Measurements from ENCODE around the gene NAP1L3. TPM values are rescaled to one million over a fixed set of nuclear protein-coding genes. Genes with fewer than 3 reads are reported as not detected.

NAP1L3 gene
- total RNA-seq, 1 experiment from 2014 or later = not detected

GRCh38 chrX:93637591-93637990 is 35.8 kb downstream of the NAP1L3 start:
- Histone ChIP-seq H3K4me1 (ENCODE audit: control insufficient read depth in 1 of 2, insufficient read depth in 2 of 2, low read length in 2 of 2) (no peaks in the 10 kb centered on the region), H4K20me1 (ENCODE audit: insufficient read depth) (no peaks in the 10 kb centered on the region), H3K79me2 (ENCODE audit: insufficient read depth, low read length) (no peaks in the 10 kb centered on the region), H3K36me3 (ENCODE audit: control insufficient read depth in 1 of 2, insufficient read depth in 2 of 2, low read length in 2 of 2) (no peaks in the 10 kb centered on the region), H3K9ac (ENCODE audit: low read length) (no peak overlapping the region), H3K4me2 (ENCODE audit: low read length) (no peak overlapping the region), H3K27me3 (ENCODE audit: insufficient read depth, low read length) (no peaks in the 10 kb centered on the region), H3K4me3 (replicated peaks in 1 of 2; ENCODE audit: low read depth in 1 of 2, low read length in 2 of 2) (no peak overlapping the region), H3K9me2 (ENCODE audit: insufficient read depth) (no peaks in the 10 kb centered on the region), H3K27ac (ENCODE audit: low read depth, low read length) (no peak overlapping the region), H3K9me3 (ENCODE audit: control insufficient read depth in 1 of 2, insufficient read depth in 1 of 2, low read depth in 1 of 2, low read length in 2 of 2) (no peaks in the 10 kb centered on the region), H2AFZ (ENCODE audit: low read depth, low read length, poor library complexity, severe bottlenecking) (no peak overlapping the region)
- ChIA-PET RAD21 (ENCODE audit: low non-redundant PET in 1 of 2, low total read pairs in 2 of 2, uncharacterized antibody in 2 of 2, unreplicated experiment in 2 of 2) (no interaction called here), POLR2A (no interaction called here), CTCF (no interaction called here)
- intact Hi-C loops (cut with micrococcal nuclease) = no loop called here
- no TSS peak for BruUV-seq (replicated peaks)
- ATAC-seq = no peak
- TF ChIP-seq ZBTB33 (IDR thresholded peaks at IDR 0.05; ENCODE audit: extremely low read depth, insufficient replicate concordance, low read length) = no peak
- no peak for TF ChIP-seq SRF (IDR thresholded peaks at IDR 0.05; ENCODE audit: low read depth)
- TF ChIP-seq REST (IDR thresholded peaks at IDR 0.05; ENCODE audit: low read depth) = no peak
- TF ChIP-seq ZFX (IDR thresholded peaks at IDR 0.05) = no peak
- TF ChIP-seq FOSL1 (IDR thresholded peaks at IDR 0.05; ENCODE audit: low read depth) = no peak
- TF ChIP-seq POLR2A (IDR thresholded peaks at IDR 0.05; ENCODE audit: borderline replicate concordance, extremely low read depth, insufficient read depth, insufficient read length) = no peak
- TF ChIP-seq YY1 (IDR thresholded peaks at IDR 0.05; ENCODE audit: extremely low read depth, insufficient replicate concordance, low read depth, low read length) = no peak
- no peak for TF ChIP-seq EZH2 (IDR thresholded peaks at IDR 0.05)
- no peak for TF ChIP-seq ATF3 (IDR thresholded peaks at IDR 0.05)
- no peak for TF ChIP-seq RAD21 (IDR thresholded peaks at IDR 0.05; ENCODE audit: low read depth)
- TF ChIP-seq ZNF274 (IDR thresholded peaks at IDR 0.05; ENCODE audit: low read depth, low read length) = no peak
- no peak for DNase-seq (ENCODE audit: low read depth, low spot score)

Other genes starting within 250 kb of the NAP1L3 start
- gene FAM133A, start 628 bp upstream of the NAP1L3 start, total RNA-seq (2021; ENCODE audit: unreplicated experiment) = not detected